Stimulated activated CD4-positive, alpha-beta T cell treated with anti-CD3 and anti-CD28 coated beads, Interleukin-2, amount 100 ng/mL, for 4 hours (primary cell): ENCODE results near the gene NCKIPSD.

ENCODE experiments used
- DNase-seq: peaks from one replicate; pipeline ENCODE4 v3.0.0-alpha.2; 2020; ENCODE audit warnings: low read depth

NCKIPSD gene

GRCh38 chr3:48696601-48697000, 10.9 kb upstream of the NCKIPSD start:
- no peak for DNase-seq

- no peak for DNase-seq
Measured at GRCh38 chr3:48696156-48696555, 10.4 kb upstream of the NCKIPSD start.

- no peak for DNase-seq
Measured at GRCh38 chr3:48695393-48695753, 9.7 kb upstream of the NCKIPSD start.

- no peak for DNase-seq
Measured at GRCh38 chr3:48694610-48695392, 9.1 kb upstream of the NCKIPSD start.

GRCh38 chr3:48693826-48694225, 8.1 kb upstream of the NCKIPSD start:
- no peak for DNase-seq

- no peak for DNase-seq
Measured at GRCh38 chr3:48692551-48692950, 6.8 kb upstream of the NCKIPSD start.

GRCh38 chr3:48690846-48691458, 5.2 kb upstream of the NCKIPSD start:
- DNase-seq, result no peak

GRCh38 chr3:48689384-48689783, 3.7 kb upstream of the NCKIPSD start:
- DNase-seq, result no peak

GRCh38 chr3:48688737-48689075, 3.0 kb upstream of the NCKIPSD start:
- DNase-seq, result no peak

- DNase-seq, result no peak
Measured at GRCh38 chr3:48688032-48688736, 2.5 kb upstream of the NCKIPSD start.

- no peak for DNase-seq
Measured at GRCh38 chr3:48687220-48687678, 1.5 kb upstream of the NCKIPSD start.

GRCh38 chr3:48686538-48687219, 964 bp upstream of the NCKIPSD start:
- no peak for DNase-seq

GRCh38 chr3:48685293-48685602, 467 bp downstream of the NCKIPSD start:
- no peak for DNase-seq

GRCh38 chr3:48684480-48685143, 1.1 kb downstream of the NCKIPSD start:
- DNase-seq, result no peak

- no peak for DNase-seq
Measured at GRCh38 chr3:48684054-48684349, 1.7 kb downstream of the NCKIPSD start.

- DNase-seq, result no peak
Measured at GRCh38 chr3:48682786-48683185, 2.9 kb downstream of the NCKIPSD start.

- no peak for DNase-seq
Measured at GRCh38 chr3:48681974-48682610, 3.6 kb downstream of the NCKIPSD start.

GRCh38 chr3:48681541-48681880, 4.2 kb downstream of the NCKIPSD start:
- no peak for DNase-seq

- no peak for DNase-seq
Measured at GRCh38 chr3:48680811-48681540, 4.7 kb downstream of the NCKIPSD start.

- DNase-seq, result no peak
Measured at GRCh38 chr3:48679411-48680391, 6.0 kb downstream of the NCKIPSD start.
